ENCODE results near the gene ADAMTS10. TPM values are rescaled to one million over a fixed set of nuclear protein-coding genes. Genes with fewer than 3 reads are reported as not detected.

Gene ADAMTS10
- total RNA-seq, 1 experiment from 2014 or later: 10.2 TPM

- H2AFZ ChIP-seq (ENCODE audit: low read depth, low read length, poor library complexity, severe bottlenecking): no peak overlapping the region
- no peaks in the 10 kb centered on the region for H4K20me1 ChIP-seq (ENCODE audit: insufficient read depth)
- H3K9ac ChIP-seq (ENCODE audit: low read length): no peak overlapping the region
- no peaks in the 10 kb centered on the region for H3K4me1 ChIP-seq (ENCODE audit: control insufficient read depth in 1 of 2, insufficient read depth in 2 of 2, low read length in 2 of 2)
- H3K4me2 ChIP-seq (ENCODE audit: low read length): no peak overlapping the region
- intact Hi-C loops (cut with micrococcal nuclease): no loop called here
- no peaks in the 10 kb centered on the region for H3K27me3 ChIP-seq (ENCODE audit: insufficient read depth, low read length)
- no peaks in the 10 kb centered on the region for H3K79me2 ChIP-seq (ENCODE audit: insufficient read depth, low read length)
- no peaks in the 10 kb centered on the region for H3K36me3 ChIP-seq (ENCODE audit: control insufficient read depth in 1 of 2, insufficient read depth in 2 of 2, low read length in 2 of 2)
- no peak for ATAC-seq
- no peak overlapping the region for H3K4me3 ChIP-seq (replicated peaks in 1 of 2; ENCODE audit: low read depth in 1 of 2, low read length in 2 of 2)
- CTCF ChIA-PET: no interaction called here
- RAD21 ChIA-PET (ENCODE audit: low non-redundant PET in 1 of 2, low total read pairs in 2 of 2, uncharacterized antibody in 2 of 2, unreplicated experiment in 2 of 2): no interaction called here
- H3K9me3 ChIP-seq (ENCODE audit: control insufficient read depth in 1 of 2, insufficient read depth in 1 of 2, low read depth in 1 of 2, low read length in 2 of 2): no peaks in the 10 kb centered on the region
- BruUV-seq (replicated peaks): no TSS peak
- no peaks in the 10 kb centered on the region for H3K9me2 ChIP-seq (ENCODE audit: insufficient read depth)
- POLR2A ChIA-PET: no interaction called here
- DNase-seq (ENCODE audit: low read depth, low spot score): no peak
- no peak for TF ChIP-seq JUND (IDR thresholded peaks at IDR 0.05)
- no peak for TF ChIP-seq CTCF (IDR thresholded peaks at IDR 0.05 in 2 of 3, conservative IDR thresholded peaks at IDR 0.05 in 1 of 3; ENCODE audit: borderline replicate concordance in 1 of 3, insufficient read depth in 1 of 3, low read depth in 2 of 3, low read length in 2 of 3)
- no peak for TF ChIP-seq FOSL1 (IDR thresholded peaks at IDR 0.05; ENCODE audit: low read depth)
- no peak for TF ChIP-seq ZBTB33 (IDR thresholded peaks at IDR 0.05; ENCODE audit: extremely low read depth, insufficient replicate concordance, low read length)
- no peak for TF ChIP-seq CBX3 (IDR thresholded peaks at IDR 0.05; ENCODE audit: low read depth)
- no peak for TF ChIP-seq POLR2AphosphoS5 (IDR thresholded peaks at IDR 0.05; ENCODE audit: low read depth, low read length)
- TF ChIP-seq EZH2phosphoT487 (IDR thresholded peaks at IDR 0.05; ENCODE audit: borderline replicate concordance): no peak
- TF ChIP-seq, protein P1, sequence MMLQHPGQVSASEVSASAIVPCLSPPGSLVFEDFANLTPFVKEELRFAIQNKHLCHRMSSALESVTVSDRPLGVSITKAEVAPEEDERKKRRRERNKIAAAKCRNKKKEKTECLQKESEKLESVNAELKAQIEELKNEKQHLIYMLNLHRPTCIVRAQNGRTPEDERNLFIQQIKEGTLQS (IDR thresholded peaks at IDR 0.05): no peak
- no peak for TF ChIP-seq YY1 (IDR thresholded peaks at IDR 0.05; ENCODE audit: extremely low read depth, insufficient replicate concordance, low read depth, low read length)
- TF ChIP-seq ZNF274 (IDR thresholded peaks at IDR 0.05; ENCODE audit: low read depth, low read length): no peak
- TF ChIP-seq EZH2 (IDR thresholded peaks at IDR 0.05): no peak
- no peak overlapping the region for H3K27ac ChIP-seq (ENCODE audit: low read depth, low read length)
Observed at GRCh38 chr19:8545743-8546142, 64.8 kb downstream of the ADAMTS10 start.
